ENCODE measurements around the gene RNF144A.

RNF144A gene

DNA sequence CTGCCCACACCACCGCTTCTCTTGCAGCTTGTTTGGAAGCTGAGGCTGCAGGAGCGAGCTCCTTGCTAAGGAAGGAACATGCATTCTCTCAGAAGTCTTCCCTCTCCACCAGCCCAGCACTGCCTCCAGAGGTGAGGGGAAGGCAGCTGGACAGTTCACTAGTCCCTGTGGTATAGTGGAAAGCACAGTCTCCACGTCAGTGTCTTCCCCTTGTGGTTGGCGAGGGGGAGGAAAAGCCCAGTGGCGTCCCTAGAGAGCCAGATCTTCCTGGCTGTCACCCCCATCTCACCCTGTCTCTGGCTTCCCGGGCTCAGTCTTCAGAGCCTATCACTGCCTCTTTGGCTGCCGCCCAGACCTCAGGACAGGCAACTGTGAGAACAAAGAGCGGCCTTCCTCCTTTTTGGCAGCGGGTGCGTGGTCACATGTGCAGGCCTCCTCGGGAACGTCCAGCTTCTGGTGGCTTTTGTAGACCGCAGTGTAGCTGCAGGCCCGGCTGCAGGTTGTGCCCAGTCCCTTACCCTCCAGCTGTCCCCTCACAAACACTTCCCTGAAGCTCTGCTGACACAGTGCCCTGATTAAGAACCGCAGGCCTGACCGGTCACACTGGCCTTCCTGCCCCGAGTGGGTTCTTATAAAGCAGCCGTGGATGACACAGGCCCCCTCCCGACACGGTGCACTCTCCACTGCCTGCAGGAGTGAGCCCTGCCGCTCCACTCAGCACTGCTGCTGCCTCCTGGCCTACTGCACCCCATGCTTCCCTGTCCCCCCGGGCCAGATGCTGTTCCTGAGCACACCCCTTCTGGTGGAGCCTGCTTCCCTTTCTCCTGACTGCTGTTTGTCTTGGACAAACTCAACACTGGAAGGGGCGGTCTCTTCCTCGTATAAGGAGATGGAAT lies 90.9 kb downstream of the RNF144A start:
- no peak for DNase-seq (ENCODE audit: low spot score)
- TF ChIP-seq, protein P1, sequence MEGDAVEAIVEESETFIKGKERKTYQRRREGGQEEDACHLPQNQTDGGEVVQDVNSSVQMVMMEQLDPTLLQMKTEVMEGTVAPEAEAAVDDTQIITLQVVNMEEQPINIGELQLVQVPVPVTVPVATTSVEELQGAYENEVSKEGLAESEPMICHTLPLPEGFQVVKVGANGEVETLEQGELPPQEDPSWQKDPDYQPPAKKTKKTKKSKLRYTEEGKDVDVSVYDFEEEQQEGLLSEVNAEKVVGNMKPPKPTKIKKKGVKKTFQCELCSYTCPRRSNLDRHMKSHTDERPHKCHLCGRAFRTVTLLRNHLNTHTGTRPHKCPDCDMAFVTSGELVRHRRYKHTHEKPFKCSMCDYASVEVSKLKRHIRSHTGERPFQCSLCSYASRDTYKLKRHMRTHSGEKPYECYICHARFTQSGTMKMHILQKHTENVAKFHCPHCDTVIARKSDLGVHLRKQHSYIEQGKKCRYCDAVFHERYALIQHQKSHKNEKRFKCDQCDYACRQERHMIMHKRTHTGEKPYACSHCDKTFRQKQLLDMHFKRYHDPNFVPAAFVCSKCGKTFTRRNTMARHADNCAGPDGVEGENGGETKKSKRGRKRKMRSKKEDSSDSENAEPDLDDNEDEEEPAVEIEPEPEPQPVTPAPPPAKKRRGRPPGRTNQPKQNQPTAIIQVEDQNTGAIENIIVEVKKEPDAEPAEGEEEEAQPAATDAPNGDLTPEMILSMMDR (IDR thresholded peaks at IDR 0.05; ENCODE audit: extremely low read depth, missing control alignments), result no peak

GRCh38 chr2:7009207-7009911 lies 92.1 kb downstream of the RNF144A start:
- TF ChIP-seq, protein P1 (IDR thresholded peaks at IDR 0.05; ENCODE audit: extremely low read depth, missing control alignments), result no peak

DNA sequence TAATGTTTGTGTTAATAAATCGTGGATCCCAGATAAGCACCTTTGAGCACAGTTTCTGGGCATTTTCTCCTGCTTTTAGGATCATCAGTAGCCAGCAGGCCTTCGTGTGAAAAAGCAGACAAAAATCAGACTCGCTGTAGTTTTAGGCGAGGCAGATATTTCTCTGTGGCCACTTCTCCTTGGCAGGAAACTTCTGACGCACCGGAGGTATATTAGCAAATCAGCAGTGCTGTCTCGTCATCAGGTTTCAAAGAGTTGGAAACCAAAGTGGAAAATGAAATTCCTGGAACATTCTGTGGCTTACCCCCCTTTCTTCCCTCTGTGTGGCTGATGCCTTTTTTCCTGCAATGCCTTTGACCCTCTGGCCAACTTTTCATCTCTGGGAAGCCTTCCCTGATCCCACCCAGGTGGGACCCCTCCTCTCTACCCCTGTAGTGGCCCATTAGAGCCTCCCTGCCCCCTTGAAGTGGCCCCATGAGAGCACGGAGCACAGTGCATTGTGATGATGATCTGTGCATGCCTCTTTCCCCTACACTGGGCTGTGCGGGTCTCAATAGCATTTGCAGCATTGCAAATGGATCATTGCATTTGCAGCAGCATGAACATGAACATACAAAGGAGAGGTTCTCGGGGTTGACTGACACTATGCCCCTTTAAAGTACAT lies 93.3 kb downstream of the RNF144A start:
- TF ChIP-seq, protein P1 (IDR thresholded peaks at IDR 0.05; ENCODE audit: extremely low read depth, missing control alignments), result no peak
- no peak for DNase-seq (ENCODE audit: low spot score)

More at GRCh38 chr2:7009207-7009911, 92.1 kb downstream of the RNF144A start:
- DNase-seq (ENCODE audit: low spot score), result no peak

DNA sequence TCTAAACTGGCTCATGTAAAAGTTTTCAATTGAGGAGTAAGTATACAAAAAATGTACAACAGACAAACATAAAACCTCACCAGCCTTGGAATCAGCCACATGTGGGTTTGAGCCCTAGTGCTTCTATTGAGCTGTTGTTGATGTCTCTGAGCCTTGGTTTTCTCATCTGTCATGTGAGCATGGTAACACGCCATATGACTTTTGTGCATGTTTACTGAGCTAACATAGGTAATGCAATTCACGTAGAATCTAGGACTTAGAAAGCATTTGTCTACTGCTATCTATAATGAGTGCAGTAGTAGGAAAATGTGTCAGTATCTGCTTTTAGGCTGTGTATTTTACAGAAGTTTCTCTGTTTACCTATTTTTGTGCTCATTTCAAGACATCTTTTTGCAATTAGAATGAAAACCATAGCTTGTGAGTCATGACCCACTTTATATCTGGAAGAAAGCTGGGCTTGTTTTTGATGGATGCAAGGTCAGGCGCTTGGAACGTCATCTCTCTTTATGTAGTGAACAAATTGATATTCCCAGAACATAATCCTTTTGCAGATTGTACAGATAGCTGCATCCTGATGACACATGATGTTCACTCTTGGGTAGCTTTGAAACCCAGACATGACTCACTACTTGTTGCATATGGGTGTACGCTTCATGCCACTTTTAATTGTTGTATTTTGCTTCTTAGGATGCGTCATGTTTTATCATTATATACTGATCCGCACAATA lies 94.3 kb downstream of the RNF144A start:
- no peak for DNase-seq (ENCODE audit: low spot score)
- TF ChIP-seq, protein P1 (IDR thresholded peaks at IDR 0.05; ENCODE audit: extremely low read depth, missing control alignments), result no peak

- DNase-seq (ENCODE audit: low spot score), result no peak
These were observed 95.0 kb downstream of the RNF144A start for GRCh38 chr2:7012141-7012764.

DNA sequence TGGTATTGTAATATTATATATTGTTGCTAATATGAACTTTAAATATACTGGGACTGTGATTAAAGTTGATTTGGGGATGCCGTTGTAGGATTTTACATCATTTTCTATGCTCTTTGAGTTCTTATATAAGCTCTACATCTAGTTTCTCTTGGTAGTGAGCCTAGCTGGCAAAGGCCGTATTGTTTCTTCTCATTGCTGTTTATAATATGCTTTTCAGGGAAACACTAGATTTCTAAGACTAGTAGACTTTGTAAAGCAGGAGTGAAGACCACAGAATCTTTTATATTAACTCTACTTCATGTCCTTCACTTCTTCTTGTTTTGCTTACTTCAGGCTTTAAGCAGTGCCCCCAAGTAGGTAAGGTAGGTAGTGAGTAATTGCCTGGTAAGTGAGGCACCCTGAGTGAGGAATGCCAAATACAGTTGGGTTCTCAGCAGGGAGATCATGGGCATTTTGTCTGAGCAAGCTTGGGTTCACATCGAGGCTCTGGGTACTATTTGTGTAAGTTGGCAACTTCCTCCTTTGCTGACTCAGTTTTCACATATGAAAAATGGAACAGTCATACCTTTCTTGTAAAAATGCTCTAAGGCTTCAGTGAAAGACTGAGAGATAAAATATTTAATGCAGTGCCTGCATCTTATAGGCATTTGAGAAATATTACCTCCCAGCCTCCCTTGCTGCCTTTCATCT lies 96.4 kb downstream of the RNF144A start:
- TF ChIP-seq, protein P1 (IDR thresholded peaks at IDR 0.05; ENCODE audit: extremely low read depth, missing control alignments), result no peak

More at GRCh38 chr2:7012141-7012764, 95.0 kb downstream of the RNF144A start:
- TF ChIP-seq, protein P1 (IDR thresholded peaks at IDR 0.05; ENCODE audit: extremely low read depth, missing control alignments), result no peak

More for the DNA sequence above, 96.4 kb downstream of the RNF144A start:
- DNase-seq (ENCODE audit: low spot score), result no peak

Data from GM20000 (cell line).